PC-3 (cell line): ENCODE measurements around the gene BIRC5. TPM values are rescaled to one million over a fixed set of nuclear protein-coding genes. Genes with fewer than 3 reads are reported as not detected.

Source experiments
- ATAC-seq: fragments of 200-7000 bp; cut with Tn5 transposase; 2 replicates; pipeline ENCODE4 v1.9.1; 2020; ENCODE audit warnings: mild to moderate bottlenecking, moderate library complexity
- BruUV-seq: library from RNA; stranded (reverse); fragments of 400-500 nt; replicated peaks from 2 replicates; lab custom pipeline; 2021; lab: Mats Ljungman, UMichigan
- CTCF ChIA-PET: fragments of 300-600 bp; sonication (Branson Sonifier 250); formaldehyde crosslinking; loops from one replicate; lab custom pipeline; 2022; ENCODE audit warnings: antibody characterized with exemption; lab: Charles Lee
- POLR2A ChIA-PET: fragments of 300-600 bp; sonication (Branson Sonifier 250); formaldehyde crosslinking; loops from one replicate; lab custom pipeline; 2022; ENCODE audit warnings: antibody characterized with exemption; ENCODE audit not compliant: unreplicated experiment; lab: Charles Lee
- DNase-seq: peaks from one replicate; pipeline ENCODE4 v3.0.0-alpha.2; 2015
- H2AFZ ChIP-seq: fragments of 300-600 bp; sonication (generic); 2 replicates; pipeline ENCODE4 v1.6.0; 2016; ENCODE audit warnings: antibody characterized with exemption, low read length
- H3F3A ChIP-seq: fragments of 300-600 bp; sonication (generic); one replicate; pipeline ENCODE4 v1.6.0; 2017; ENCODE audit warnings: antibody characterized with exemption, low read length, control low read depth, mild to moderate bottlenecking; ENCODE audit not compliant: unreplicated experiment
- H3K27ac ChIP-seq: fragments of 300-600 bp; sonication (generic); 2 replicates; pipeline ENCODE4 v1.5.1; 2016; ENCODE audit warnings: mild to moderate bottlenecking, low read length
- H3K27me3 ChIP-seq: fragments of 300-600 bp; sonication (generic); 2 replicates; pipeline ENCODE4 v1.6.1; 2016; ENCODE audit warnings: low read length, mixed read lengths
- H3K36me3 ChIP-seq: fragments of 300-600 bp; sonication (generic); 2 replicates; pipeline ENCODE4 v1.6.1; 2016; ENCODE audit warnings: low read depth, mixed run types, low read length, mixed read lengths
- H3K4me1 ChIP-seq: fragments of 300-600 bp; sonication (generic); 2 replicates; pipeline ENCODE4 v1.5.1; 2016; ENCODE audit warnings: low read length; ENCODE audit not compliant: insufficient read depth
- H3K4me2 ChIP-seq: fragments of 300-600 bp; sonication (generic); 2 replicates; pipeline ENCODE4 v1.6.0; 2016; ENCODE audit warnings: low read length
- H3K4me3 ChIP-seq: fragments of 300-600 bp; sonication (generic); 2 replicates; pipeline ENCODE4 v1.5.1; 2016; ENCODE audit warnings: mild to moderate bottlenecking, low read length, mixed read lengths
- H3K79me2 ChIP-seq: fragments of 300-600 bp; sonication (generic); 2 replicates; pipeline ENCODE4 v1.6.1; 2017; ENCODE audit warnings: low read length, mixed read lengths
- H3K9ac ChIP-seq: fragments of 300-600 bp; sonication (generic); 2 replicates; pipeline ENCODE4 v1.6.0; 2016; ENCODE audit warnings: mild to moderate bottlenecking, low read length
- H3K9me2 ChIP-seq: fragments of 300-600 bp; sonication (generic); replicated peaks from 2 replicates; pipeline ENCODE4 v1.6.1; 2016; ENCODE audit warnings: mixed run types, low read length, mixed read lengths
- H3K9me3 ChIP-seq: fragments of 300-600 bp; sonication (generic); 2 replicates; pipeline ENCODE4 v1.6.1; 2016; ENCODE audit warnings: low read length, mixed read lengths
- H4K20me1 ChIP-seq: fragments of 300-600 bp; sonication (generic); 2 replicates; pipeline ENCODE4 v1.6.1; 2016; ENCODE audit warnings: low read length, mixed read lengths
- EZH2 ChIP-seq: fragments of 300-600 bp; sonication (generic); IDR thresholded peaks from one replicate; pipeline ENCODE4 v1.6.1; 2017; ENCODE audit warnings: antibody characterized with exemption, mild to moderate bottlenecking, low read length; ENCODE audit not compliant: unreplicated experiment
- EZH2phosphoT487 ChIP-seq: fragments of 300-600 bp; sonication (generic); IDR thresholded peaks from 2 replicates; pipeline ENCODE4 v1.6.1; 2018; ENCODE audit warnings: mild to moderate bottlenecking, antibody characterized with exemption, low read length, borderline replicate concordance
- intact Hi-C: fragments of 100-400 bp; cut with micrococcal nuclease; formaldehyde crosslinking; loops from 2 replicates; pipeline ENCODE4 v1.9.0; 2023
- total RNA-seq: library from RNA; depleted of rRNA; stranded (reverse); fragments of >200 nt; gene quantifications from 2 replicates; pipeline ENCODE4 v1.2.3, GENCODE V29; 2014
- TF ChIP-seq, protein P1 (sequence below): fragments of 300-600 bp; sonication (generic); conservative IDR thresholded peaks from 2 replicates; pipeline ENCODE4 v1.5.1; 2017; ENCODE audit warnings: antibody characterized with exemption, low read depth, mild to moderate bottlenecking, low read length

BIRC5 gene
- total RNA-seq, 1 experiment from 2014 or later = 304 TPM

DNA sequence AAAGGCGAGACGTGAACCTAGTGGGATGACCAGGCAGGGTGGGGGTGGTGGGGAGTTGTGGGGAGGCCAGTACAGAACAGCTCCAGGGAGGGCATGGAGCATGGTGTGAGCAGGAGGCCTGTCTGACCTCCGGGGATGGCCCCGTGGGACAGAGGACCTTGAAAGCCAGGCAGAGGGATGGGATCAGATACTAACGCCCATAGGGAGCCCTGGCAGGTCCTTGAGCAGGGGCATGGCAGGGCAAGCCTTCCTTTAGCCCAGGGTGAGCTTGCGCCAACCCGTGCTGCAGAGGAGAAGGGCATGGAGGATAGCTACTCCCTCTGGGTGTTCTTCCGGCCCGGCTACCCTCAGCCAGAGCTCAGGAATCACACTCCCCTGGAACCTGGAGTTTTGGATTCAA lies 52.7 kb downstream of the BIRC5 start:
- ChIA-PET CTCF (no interaction called here), POLR2A (no interaction called here)
- ATAC-seq (no peak), DNase-seq (no peak)
- Histone ChIP-seq H3F3A (no peaks in the 10 kb centered on the region), H3K27me3 (0 out of 2 replicates have a peak, but pooled peaks cover 4% of the 10 kb centered on the region), H3K79me2 (no peaks in the 10 kb centered on the region), H4K20me1 (no peaks in the 10 kb centered on the region), H2AFZ (no peak overlapping the region), H3K4me2 (no peak overlapping the region), H3K4me1 (no peaks in the 10 kb centered on the region), H3K27ac (no peak overlapping the region), H3K36me3 (no peaks in the 10 kb centered on the region), H3K9me3 (no peaks in the 10 kb centered on the region), H3K4me3 (no peak overlapping the region), H3K9me2 (no peaks in the 10 kb centered on the region), H3K9ac (no peak overlapping the region)
- TF ChIP-seq EZH2phosphoT487 = no peak
- no peak for TF ChIP-seq EZH2
- TF ChIP-seq, protein P1, sequence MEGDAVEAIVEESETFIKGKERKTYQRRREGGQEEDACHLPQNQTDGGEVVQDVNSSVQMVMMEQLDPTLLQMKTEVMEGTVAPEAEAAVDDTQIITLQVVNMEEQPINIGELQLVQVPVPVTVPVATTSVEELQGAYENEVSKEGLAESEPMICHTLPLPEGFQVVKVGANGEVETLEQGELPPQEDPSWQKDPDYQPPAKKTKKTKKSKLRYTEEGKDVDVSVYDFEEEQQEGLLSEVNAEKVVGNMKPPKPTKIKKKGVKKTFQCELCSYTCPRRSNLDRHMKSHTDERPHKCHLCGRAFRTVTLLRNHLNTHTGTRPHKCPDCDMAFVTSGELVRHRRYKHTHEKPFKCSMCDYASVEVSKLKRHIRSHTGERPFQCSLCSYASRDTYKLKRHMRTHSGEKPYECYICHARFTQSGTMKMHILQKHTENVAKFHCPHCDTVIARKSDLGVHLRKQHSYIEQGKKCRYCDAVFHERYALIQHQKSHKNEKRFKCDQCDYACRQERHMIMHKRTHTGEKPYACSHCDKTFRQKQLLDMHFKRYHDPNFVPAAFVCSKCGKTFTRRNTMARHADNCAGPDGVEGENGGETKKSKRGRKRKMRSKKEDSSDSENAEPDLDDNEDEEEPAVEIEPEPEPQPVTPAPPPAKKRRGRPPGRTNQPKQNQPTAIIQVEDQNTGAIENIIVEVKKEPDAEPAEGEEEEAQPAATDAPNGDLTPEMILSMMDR = no peak
- BruUV-seq = no TSS peak
- intact Hi-C loops = no loop called here

DNA sequence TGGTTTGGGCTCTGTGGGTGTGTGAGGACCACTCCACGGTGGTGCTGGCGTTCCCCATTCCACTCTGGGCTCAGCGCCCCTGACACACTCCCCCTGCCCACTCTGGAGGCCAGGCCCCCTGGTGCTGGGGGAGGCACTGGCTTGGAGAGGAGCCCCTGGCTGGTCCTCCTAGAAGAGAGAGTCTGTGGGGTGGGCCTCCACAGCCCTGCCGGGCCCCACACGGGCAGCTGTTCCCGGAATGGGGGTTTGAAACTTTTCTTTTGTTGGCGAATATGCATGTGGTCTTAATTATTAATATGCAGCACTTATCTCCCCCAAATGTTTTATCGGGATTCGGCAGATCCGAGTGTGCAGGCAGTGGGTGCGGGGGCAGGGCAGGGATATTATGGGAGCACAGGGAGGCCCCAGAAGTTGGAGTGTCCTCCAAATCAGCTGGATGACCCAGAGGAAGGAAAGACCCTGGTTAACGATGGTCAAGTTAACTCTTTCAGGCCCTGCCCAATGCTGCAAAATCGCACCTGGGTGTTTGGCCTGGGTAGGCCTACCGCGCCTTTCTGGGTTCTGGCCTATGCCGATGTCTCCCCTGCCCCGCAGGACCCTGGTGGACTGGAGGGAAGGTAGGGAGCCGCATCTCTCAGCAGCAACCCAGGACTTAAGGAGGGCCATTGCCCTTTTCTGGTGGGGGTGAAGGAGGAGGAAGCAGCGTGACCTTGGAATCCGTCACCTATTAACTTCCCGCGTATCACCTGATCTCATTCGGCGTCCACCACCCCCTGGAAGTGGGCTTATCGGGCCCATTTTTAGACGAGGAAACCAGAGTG lies 53.4 kb downstream of the BIRC5 start:
- no peak for ATAC-seq
- Histone ChIP-seq H3K4me1 (peaks cover under 1% of the 10 kb centered on the region; the same call in 1 of the 2 replicates), H3F3A (no peaks in the 10 kb centered on the region), H3K27ac (no peak overlapping the region), H3K27me3 (0 out of 2 replicates have a peak, but pooled peaks cover 4% of the 10 kb centered on the region), H3K4me3 (no peak overlapping the region), H4K20me1 (no peaks in the 10 kb centered on the region), H3K9ac (no peak overlapping the region), H3K4me2 (no peak overlapping the region), H3K9me3 (no peaks in the 10 kb centered on the region), H2AFZ (no peak overlapping the region), H3K36me3 (no peaks in the 10 kb centered on the region), H3K79me2 (no peaks in the 10 kb centered on the region), H3K9me2 (no peaks in the 10 kb centered on the region)
- ChIA-PET CTCF (no interaction called here), POLR2A (no interaction called here)
- BruUV-seq = no TSS peak
- DNase-seq = no peak
- intact Hi-C loops = no loop called here
- TF ChIP-seq EZH2 (no peak), EZH2phosphoT487 (no peak)
- TF ChIP-seq, protein P1 = no peak
